HepG2 (cell line): ENCODE data around the gene PLCXD3. TPM values are rescaled to one million over a fixed set of nuclear protein-coding genes. Genes with fewer than 3 reads are reported as not detected.

Experiments
- ATAC-seq: fragments of 200-7000 bp; cut with Tn5 transposase; 3 replicates; pipeline ENCODE4 v1.9.1; 2020; ENCODE audit warnings: mild to moderate bottlenecking, moderate library complexity
- BruUV-seq: library from RNA; stranded (reverse); fragments of 400-500 nt; replicated peaks from 2 replicates; lab custom pipeline; 2021; lab: Mats Ljungman, UMichigan
- CTCF ChIA-PET: fragments of 300-600 bp; formaldehyde crosslinking; extraction: SDS; loops from one replicate; lab custom pipeline; 2021; ENCODE audit warnings: low total read pairs, inconsistent platforms, low intra/inter-chr PET ratio; lab: Yijun Ruan, JAX
- POLR2A ChIA-PET: fragments of 350-600 bp; sonication (Branson Sonifier 250); formaldehyde crosslinking; loops from one replicate; lab custom pipeline; 2020; ENCODE audit warnings: antibody characterized with exemption, inconsistent platforms; lab: Yijun Ruan, JAX
- DNase-seq: peaks from one replicate; pipeline ENCODE4 v3.0.0-alpha.2; 2015; ENCODE audit warnings: low spot score
- FAIRE-seq: peaks from 3 replicates; lab custom pipeline; 2011; peaks lifted over from hg19 to GRCh38; lab: Jason Lieb, UNC
- H2AFZ ChIP-seq: one replicate; pipeline ENCODE4 v1.6.1; 2011; ENCODE audit warnings: low read length, inconsistent platforms
- H3K27ac ChIP-seq: fragments of 300-600 bp; 3 replicates; pipeline ENCODE4 v1.8.0; 2011; ENCODE audit warnings: mixed run types, mild to moderate bottlenecking, mixed read lengths, low read length, inconsistent platforms; ENCODE audit not compliant: insufficient read depth; ENCODE audit errors: extremely low read length
- H3K27me3 ChIP-seq, 2 experiments: fragments of 200-600 bp in 1 of 2; 2 replicates in 1 of 2; 3 replicates in 1 of 2; pipeline versions ENCODE4 v1.6.0 to v1.8.0; 2011; ENCODE audit warnings: low read length in 2 of 2, mild to moderate bottlenecking in 2 of 2, moderate library complexity in 2 of 2, inconsistent platforms in 1 of 2; ENCODE audit not compliant: insufficient read depth in 2 of 2, control insufficient read depth in 1 of 2
- H3K36me3 ChIP-seq, 2 experiments: fragments of 200-600 bp in 1 of 2; replicated peaks in 1 of 2; 2 replicates in 1 of 2; 3 replicates in 1 of 2; pipeline versions ENCODE4 v1.5.1 to v1.8.0; 2011; ENCODE audit warnings: low read length in 2 of 2, inconsistent platforms in 1 of 2; ENCODE audit not compliant: insufficient read depth in 2 of 2, control insufficient read depth in 1 of 2
- H3K4me1 ChIP-seq: 2 replicates; pipeline ENCODE4 v1.5.1; 2012; ENCODE audit warnings: low read length, inconsistent platforms; ENCODE audit not compliant: insufficient read depth
- H3K4me2 ChIP-seq: 2 replicates; pipeline ENCODE4 v1.6.0; 2011; ENCODE audit warnings: low read depth, low read length, inconsistent platforms
- H3K4me3 ChIP-seq, 3 experiments: fragments of 200-600 bp in 1 of 3; sonication (generic), shearing (Covaris generic) in 1 of 3; replicated peaks in 1 of 3; 2 replicates each; pipeline ENCODE4 v1.5.1; 2011 to 2016; ENCODE audit warnings: low read length in 3 of 3, inconsistent platforms in 2 of 3, low read depth in 2 of 3, mild to moderate bottlenecking in 2 of 3, control low read depth in 1 of 3, mixed read lengths in 1 of 3; ENCODE audit not compliant: insufficient read depth in 1 of 3
- H3K79me2 ChIP-seq: one replicate; pipeline ENCODE4 v1.6.1; 2011; ENCODE audit warnings: low read length, inconsistent platforms; ENCODE audit not compliant: insufficient read depth
- H3K9ac ChIP-seq: 2 replicates; pipeline ENCODE4 v1.6.0; 2011; ENCODE audit warnings: mild to moderate bottlenecking, low read depth, low read length, inconsistent platforms; ENCODE audit not compliant: insufficient read depth
- H3K9me3 ChIP-seq: 2 replicates; pipeline ENCODE4 v1.5.1; 2012; ENCODE audit warnings: mild to moderate bottlenecking, low read length
- H4K20me1 ChIP-seq: 2 replicates; pipeline ENCODE4 v1.6.0; 2011; ENCODE audit warnings: inconsistent platforms, mild to moderate bottlenecking, low read length, moderate library complexity; ENCODE audit not compliant: insufficient read depth
- RNF219 ChIP-seq: sonication (generic); formaldehyde crosslinking; IDR thresholded peaks from 2 replicates; pipeline ENCODE4 v1.5.0; 2020; ENCODE audit warnings: mild to moderate bottlenecking, missing genetic modification reagents
- ZNF598 ChIP-seq: sonication (generic); formaldehyde crosslinking; IDR thresholded peaks from 2 replicates; pipeline ENCODE4 v1.5.1; 2020; ENCODE audit warnings: mild to moderate bottlenecking, missing genetic modification reagents, borderline replicate concordance
- in situ Hi-C: cut with HindIII; loops from 2 replicates; pipeline ENCODE4 v1.10.0; 2017; ENCODE audit warnings: low pct_unique_long_range_greater_than_20kb; ENCODE audit not compliant: extremely low pct_ligation_motif_present
- intact Hi-C: fragments of 100-400 bp; cut with micrococcal nuclease; formaldehyde crosslinking; loops from one replicate; pipeline ENCODE4 v1.10.0; 2022; ENCODE audit not compliant: unreplicated experiment
- polyA plus RNA-seq, 8 experiments: library from polyadenylated mRNA; depleted of rRNA in 3 of 8; stranded (reverse) in 7 of 8; unstranded in 1 of 8; fragments of >200 nt; fragmentation: Illumina TruSeq in 4 of 8; extraction: Trizol in 4 of 8; gene quantifications; 2 replicates each; pipeline versions ENCODE4 v1.2.1 to v1.2.3, GENCODE V29; 2011 to 2016; ENCODE audit warnings: low read depth in 4 of 8, missing spikeins in 1 of 8, mixed read lengths in 1 of 8; ENCODE audit not compliant: insufficient read depth in 1 of 8
- total RNA-seq, 5 experiments: library from RNA; depleted of rRNA; stranded (reverse); fragments of >200 nt; fragmentation: Illumina TruSeq; extraction: Trizol; gene quantifications; 2 replicates each; pipeline ENCODE4 v1.2.3, GENCODE V29; 2016; ENCODE audit warnings: low read depth in 1 of 5
- TF ChIP-seq, protein P1 (sequence below), 2 experiments: fragments of 450-650 bp in 1 of 2; sonication (generic) in 1 of 2; formaldehyde crosslinking in 1 of 2; IDR thresholded peaks; 2 replicates each; pipeline versions ENCODE4 v1.6.1 to v1.8.0; 2016 to 2022; ENCODE audit warnings: antibody characterized with exemption in 1 of 2, mild to moderate bottlenecking in 1 of 2, missing genetic modification reagents in 1 of 2

Gene PLCXD3
- total and polyA plus RNA-seq, 2 of the 13 experiments (the other 11 are each of a cell fraction or from before 2014, with no cell fraction given): not detected

GRCh38 chr5:41507501-41507900, 2.9 kb downstream of the PLCXD3 start (continued):
- no peak for TF ChIP-seq RNF219 (CRISPR knock-in tag)

- Histone ChIP-seq H2AFZ (no peak overlapping the region), H3K9ac (no peak overlapping the region), H3K36me3 (no peaks in the 10 kb centered on the region), H3K4me1 (no peaks in the 10 kb centered on the region), H3K79me2 (no peaks in the 10 kb centered on the region), H3K4me2 (no peak overlapping the region), H3K4me3 (no peak overlapping the region), H3K27me3 (no peaks in the 10 kb centered on the region), H4K20me1 (no peaks in the 10 kb centered on the region), H3K27ac (no peak overlapping the region), H3K9me3 (no peaks in the 10 kb centered on the region)
- ChIA-PET CTCF (no interaction called here), POLR2A (no interaction called here)
- ATAC-seq (no peak), FAIRE-seq (no peak), DNase-seq (no peak)
- intact Hi-C loops (no loop called here), in situ Hi-C loops (no loop called here)
- TF ChIP-seq, protein P1, sequence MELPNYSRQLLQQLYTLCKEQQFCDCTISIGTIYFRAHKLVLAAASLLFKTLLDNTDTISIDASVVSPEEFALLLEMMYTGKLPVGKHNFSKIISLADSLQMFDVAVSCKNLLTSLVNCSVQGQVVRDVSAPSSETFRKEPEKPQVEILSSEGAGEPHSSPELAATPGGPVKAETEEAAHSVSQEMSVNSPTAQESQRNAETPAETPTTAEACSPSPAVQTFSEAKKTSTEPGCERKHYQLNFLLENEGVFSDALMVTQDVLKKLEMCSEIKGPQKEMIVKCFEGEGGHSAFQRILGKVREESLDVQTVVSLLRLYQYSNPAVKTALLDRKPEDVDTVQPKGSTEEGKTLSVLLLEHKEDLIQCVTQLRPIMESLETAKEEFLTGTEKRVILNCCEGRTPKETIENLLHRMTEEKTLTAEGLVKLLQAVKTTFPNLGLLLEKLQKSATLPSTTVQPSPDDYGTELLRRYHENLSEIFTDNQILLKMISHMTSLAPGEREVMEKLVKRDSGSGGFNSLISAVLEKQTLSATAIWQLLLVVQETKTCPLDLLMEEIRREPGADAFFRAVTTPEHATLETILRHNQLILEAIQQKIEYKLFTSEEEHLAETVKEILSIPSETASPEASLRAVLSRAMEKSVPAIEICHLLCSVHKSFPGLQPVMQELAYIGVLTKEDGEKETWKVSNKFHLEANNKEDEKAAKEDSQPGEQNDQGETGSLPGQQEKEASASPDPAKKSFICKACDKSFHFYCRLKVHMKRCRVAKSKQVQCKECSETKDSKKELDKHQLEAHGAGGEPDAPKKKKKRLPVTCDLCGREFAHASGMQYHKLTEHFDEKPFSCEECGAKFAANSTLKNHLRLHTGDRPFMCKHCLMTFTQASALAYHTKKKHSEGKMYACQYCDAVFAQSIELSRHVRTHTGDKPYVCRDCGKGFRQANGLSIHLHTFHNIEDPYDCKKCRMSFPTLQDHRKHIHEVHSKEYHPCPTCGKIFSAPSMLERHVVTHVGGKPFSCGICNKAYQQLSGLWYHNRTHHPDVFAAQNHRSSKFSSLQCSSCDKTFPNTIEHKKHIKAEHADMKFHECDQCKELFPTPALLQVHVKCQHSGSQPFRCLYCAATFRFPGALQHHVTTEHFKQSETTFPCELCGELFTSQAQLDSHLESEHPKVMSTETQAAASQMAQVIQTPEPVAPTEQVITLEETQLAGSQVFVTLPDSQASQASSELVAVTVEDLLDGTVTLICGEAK (IDR thresholded peaks at IDR 0.05): no peak
- TF ChIP-seq, protein P1 (CRISPR knock-in tag; IDR thresholded peaks at IDR 0.05): no peak
- no peak for TF ChIP-seq ZNF598 (CRISPR knock-in tag)
- BruUV-seq: no TSS peak
These were observed 6.5 kb downstream of the PLCXD3 start for GRCh38 chr5:41503860-41504259.
